Caco-2 (cell line): ENCODE measurements around the gene MRTFA. TPM values are rescaled to one million over a fixed set of nuclear protein-coding genes. Genes with fewer than 3 reads are reported as not detected.
A peak's percentile ranks its signal among the peaks of the same experiment; 100 is the strongest.

Experiments used
- BruUV-seq: library from RNA; stranded (reverse); fragments of 400-500 nt; replicated peaks from 2 replicates; lab custom pipeline; 2021; lab: Mats Ljungman, UMichigan
- CTCF ChIA-PET: fragments of 300-600 bp; sonication (Branson Sonifier 250); formaldehyde crosslinking; loops from one replicate; lab custom pipeline; 2022; ENCODE audit warnings: antibody characterized with exemption; lab: Charles Lee
- POLR2A ChIA-PET: fragments of 300-600 bp; sonication (Branson Sonifier 250); formaldehyde crosslinking; loops from one replicate; lab custom pipeline; 2022; ENCODE audit warnings: antibody characterized with exemption; lab: Charles Lee
- DNase-seq, 2 experiments: peaks; one replicate each; pipeline versions ENCODE4 v3.0.0 to v3.0.0-alpha.2; 2020 to 2022
- H3K27me3 ChIP-seq: replicated peaks from 2 replicates; pipeline ENCODE4 v1.6.0; 2011; ENCODE audit warnings: low read length; ENCODE audit not compliant: control insufficient read depth, insufficient read depth
- H3K36me3 ChIP-seq: 2 replicates; pipeline ENCODE4 v1.5.1; 2011; ENCODE audit warnings: low read length; ENCODE audit not compliant: control insufficient read depth, insufficient read depth
- H3K4me1 ChIP-seq: fragments of 250-450 bp; sonication (Bioruptor Pico); 2 replicates; pipeline ENCODE4 v1.5.1; 2020; ENCODE audit warnings: mild to moderate bottlenecking
- H3K4me3 ChIP-seq: 2 replicates; pipeline ENCODE4 v1.5.1; 2011; ENCODE audit warnings: low read depth, mild to moderate bottlenecking, control low read depth, low read length
- H3K9me3 ChIP-seq: fragments of 250-450 bp; sonication (Bioruptor Pico); 2 replicates; pipeline ENCODE4 v1.5.1; 2020; ENCODE audit warnings: mild to moderate bottlenecking, moderate library complexity
- H3K27ac Mint-ChIP-seq: one replicate; pipeline ENCODE4 v1.8.0; 2022; ENCODE audit warnings: mixed read lengths; ENCODE audit not compliant: unreplicated experiment
- H3K27me3 Mint-ChIP-seq: one replicate; pipeline ENCODE4 v1.8.0; 2022; ENCODE audit warnings: mixed read lengths; ENCODE audit not compliant: insufficient read depth, unreplicated experiment
- H3K36me3 Mint-ChIP-seq: one replicate; pipeline ENCODE4 v1.8.0; 2022; ENCODE audit warnings: mild to moderate bottlenecking, mixed read lengths; ENCODE audit not compliant: insufficient read depth, unreplicated experiment
- H3K4me1 Mint-ChIP-seq: one replicate; pipeline ENCODE4 v1.8.0; 2022; ENCODE audit warnings: low read depth, mixed read lengths; ENCODE audit not compliant: unreplicated experiment
- H3K4me3 Mint-ChIP-seq: one replicate; pipeline ENCODE4 v1.8.0; 2022; ENCODE audit warnings: mild to moderate bottlenecking, moderate library complexity, mixed read lengths; ENCODE audit not compliant: unreplicated experiment
- H3K9me3 Mint-ChIP-seq: one replicate; pipeline ENCODE4 v1.8.0; 2022; ENCODE audit warnings: mixed read lengths; ENCODE audit not compliant: unreplicated experiment
- CTCF ChIP-seq, 2 experiments: fragments of 200-600 bp in 1 of 2; IDR thresholded peaks; 1 replicate in 1 of 2; 2 replicates in 1 of 2; pipeline versions ENCODE4 v1.5.1 to v1.8.0; 2011 to 2022; ENCODE audit warnings: antibody characterized with exemption in 1 of 2, control low read depth in 1 of 2, inconsistent platforms in 1 of 2, low read depth in 1 of 2, low read length in 1 of 2, mild to moderate bottlenecking in 1 of 2, moderate library complexity in 1 of 2; ENCODE audit not compliant: insufficient read depth in 1 of 2, severe bottlenecking in 1 of 2, unreplicated experiment in 1 of 2
- intact Hi-C: fragments of 100-400 bp; cut with micrococcal nuclease; formaldehyde crosslinking; loops from one replicate; pipeline ENCODE4 v1.10.0; 2022; ENCODE audit not compliant: unreplicated experiment
- total RNA-seq: library from RNA; stranded (reverse); gene quantifications from 2 replicates; pipeline ENCODE4 v1.2.3, GENCODE V29; 2022

Gene MRTFA
- total RNA-seq, 1 experiment from 2014 or later: 38.7 TPM

- POLR2A ChIA-PET: no interaction called here
- Mint-ChIP-seq H3K4me3 (no peak overlapping the region), H3K27me3 (no peaks in the 10 kb centered on the region), H3K9me3 (no peaks in the 10 kb centered on the region), H3K27ac (no peak overlapping the region), H3K4me1 (no peaks in the 10 kb centered on the region), H3K36me3 (peaks cover 62% of the 10 kb centered on the region)
- H3K4me1 ChIP-seq: no peaks in the 10 kb centered on the region
- no peak for DNase-seq
- H3K4me3 ChIP-seq: no peak overlapping the region
- TSS peak; percentile 52 for BruUV-seq
- no peaks in the 10 kb centered on the region for H3K9me3 ChIP-seq
- CTCF ChIA-PET: no interaction called here
- no peaks in the 10 kb centered on the region; the same call in 1 of the 2 replicates for H3K36me3 ChIP-seq
- intact Hi-C loops: no loop called here
- TF ChIP-seq CTCF (IDR thresholded peaks at IDR 0.05; ENCODE audit: insufficient read depth in 1 of 2, low read depth in 1 of 2, low read length in 1 of 2, severe bottlenecking in 1 of 2, unreplicated experiment in 1 of 2): no peak
- no peaks in the 10 kb centered on the region for H3K27me3 ChIP-seq
These were observed 226.2 kb downstream of the MRTFA start for GRCh38 chr22:40410272-40410671.

GRCh38 chr22:40409613-40410113, 226.9 kb downstream of the MRTFA start:
- TF ChIP-seq CTCF (IDR thresholded peaks at IDR 0.05; ENCODE audit: insufficient read depth in 1 of 2, low read depth in 1 of 2, low read length in 1 of 2, severe bottlenecking in 1 of 2, unreplicated experiment in 1 of 2): no peak
- Mint-ChIP-seq H3K9me3 (no peaks in the 10 kb centered on the region), H3K27me3 (no peaks in the 10 kb centered on the region), H3K4me3 (no peak overlapping the region), H3K36me3 (peaks cover 65% of the 10 kb centered on the region), H3K27ac (no peak overlapping the region), H3K4me1 (no peaks in the 10 kb centered on the region)
- DNase-seq: no peak
- intact Hi-C loops: no loop called here
- POLR2A ChIA-PET: no interaction called here
- no TSS peak for BruUV-seq
- no peaks in the 10 kb centered on the region; the same call in 1 of the 2 replicates for H3K36me3 ChIP-seq
- no peaks in the 10 kb centered on the region for H3K4me1 ChIP-seq
- no peak overlapping the region for H3K4me3 ChIP-seq
- no peaks in the 10 kb centered on the region for H3K27me3 ChIP-seq
- CTCF ChIA-PET: no interaction called here
- no peaks in the 10 kb centered on the region for H3K9me3 ChIP-seq

GRCh38 chr22:40408718-40409612, 227.6 kb downstream of the MRTFA start:
- Mint-ChIP-seq H3K9me3 (no peaks in the 10 kb centered on the region), H3K27ac (no peak overlapping the region), H3K36me3 (peaks cover 66% of the 10 kb centered on the region), H3K4me1 (no peaks in the 10 kb centered on the region), H3K27me3 (no peaks in the 10 kb centered on the region), H3K4me3 (no peak overlapping the region)
- no peaks in the 10 kb centered on the region for H3K4me1 ChIP-seq
- no peaks in the 10 kb centered on the region; the same call in 1 of the 2 replicates for H3K36me3 ChIP-seq
- DNase-seq: no peak
- ChIA-PET CTCF (no interaction called here), POLR2A (no interaction called here)
- intact Hi-C loops: no loop called here
- no peak for TF ChIP-seq CTCF (IDR thresholded peaks at IDR 0.05; ENCODE audit: insufficient read depth in 1 of 2, low read depth in 1 of 2, low read length in 1 of 2, severe bottlenecking in 1 of 2, unreplicated experiment in 1 of 2)
- no peak overlapping the region for H3K4me3 ChIP-seq
- BruUV-seq: TSS peak; percentile 14
- H3K9me3 ChIP-seq: no peaks in the 10 kb centered on the region
- no peaks in the 10 kb centered on the region for H3K27me3 ChIP-seq
